ENCODE data around the gene TRIP12. TPM values are rescaled to one million over a fixed set of nuclear protein-coding genes. Genes with fewer than 3 reads are reported as not detected.
A peak's percentile ranks its signal among the peaks of the same experiment; 100 is the strongest.

Gene TRIP12
- total and polyA plus RNA-seq, 2 donors (not counting 3 experiments of a cell fraction or from before 2014, with no cell fraction given): 53.8 to 278 TPM

DNA sequence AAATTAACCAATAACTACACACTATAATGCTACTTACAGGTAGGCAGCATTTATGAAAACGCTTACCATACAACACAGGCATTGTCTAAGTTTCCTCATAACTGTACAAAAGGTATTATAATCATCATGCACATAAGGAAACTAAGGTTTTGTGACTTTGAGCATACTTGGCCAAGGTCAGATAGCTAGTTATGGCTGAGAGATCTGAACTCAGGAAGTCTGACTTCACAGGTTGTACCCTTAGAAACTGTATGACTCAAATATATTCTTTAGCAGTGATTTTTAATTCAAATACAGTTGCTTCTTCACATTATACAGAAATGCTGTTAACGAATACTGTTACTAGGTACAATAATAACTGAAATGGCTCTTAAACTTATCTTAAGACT lies 89.3 kb downstream of the TRIP12 start:
- H3K36me3 ChIP-seq (ENCODE audit: control insufficient read depth in 2 of 2, extremely low read depth in 1 of 2, insufficient read depth in 2 of 2, low read length in 2 of 2): peaks cover 2 to 8% of the 10 kb centered on the region in 2 experiments
- DNase-seq (ENCODE audit: low read depth, low spot score): peak; percentile 70

More for the DNA sequence above, 89.3 kb downstream of the TRIP12 start:
- no TSS peak for BruUV-seq (replicated peaks)
- peak; percentile 62 for FAIRE-seq
- Histone ChIP-seq H2AFZ (ENCODE audit: low read depth, low read length) (no peak overlapping the region), H4K20me1 (replicated peaks; ENCODE audit: control insufficient read depth, extremely low read depth, insufficient read depth, low read length) (no peaks in the 10 kb centered on the region), H3K4me1 (ENCODE audit: control insufficient read depth, extremely low read depth, insufficient read depth, low read length) (peaks cover 13% of the 10 kb centered on the region), H3K9me1 (replicated peaks; ENCODE audit: control insufficient read depth, extremely low read depth, insufficient read depth, low read length) (no peaks in the 10 kb centered on the region), H3K4me3 (replicated peaks in 1 of 3; ENCODE audit: insufficient read depth in 1 of 3, low read depth in 1 of 3, low read length in 3 of 3) (no peak overlapping the region), H3K9me3 (replicated peaks; ENCODE audit: control insufficient read depth, insufficient read depth, low read length) (no peaks in the 10 kb centered on the region), H3K27ac (ENCODE audit: insufficient read depth, low read depth, low read length) (peak overlapping the region; percentile 18), H3K27me3 (ENCODE audit: control insufficient read depth in 2 of 2, insufficient read depth in 2 of 2, low read length in 2 of 2) (no peaks in the 10 kb centered on the region), H3K79me2 (ENCODE audit: control insufficient read depth, insufficient read depth, low read length) (peaks cover 36% of the 10 kb centered on the region), H3K9ac (replicated peaks; ENCODE audit: extremely low read depth, insufficient read depth, low read length) (no peak overlapping the region), H3K4me2 (ENCODE audit: insufficient read depth, low read length) (peak overlapping the region; percentile 59)
- no peak for TF ChIP-seq JUN (IDR thresholded peaks at IDR 0.05; ENCODE audit: borderline replicate concordance, insufficient read depth, insufficient read length, low read depth)
- TF ChIP-seq POLR2A (IDR thresholded peaks at IDR 0.05; ENCODE audit: low read depth, low read length): no peak
- TF ChIP-seq POLR2AphosphoS5 (IDR thresholded peaks at IDR 0.05; ENCODE audit: insufficient read depth, low read depth, low read length): no peak
- TF ChIP-seq, protein P1, sequence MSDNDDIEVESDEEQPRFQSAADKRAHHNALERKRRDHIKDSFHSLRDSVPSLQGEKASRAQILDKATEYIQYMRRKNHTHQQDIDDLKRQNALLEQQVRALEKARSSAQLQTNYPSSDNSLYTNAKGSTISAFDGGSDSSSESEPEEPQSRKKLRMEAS (IDR thresholded peaks at IDR 0.05; ENCODE audit: insufficient read depth, insufficient read length): no peak
- TF ChIP-seq GATA2 (IDR thresholded peaks at IDR 0.05; ENCODE audit: insufficient read depth, insufficient read length, low read depth, low read length): no peak
- TF ChIP-seq FOS (IDR thresholded peaks at IDR 0.05; ENCODE audit: borderline replicate concordance, insufficient read depth, low read length): peak; percentile 20
- no peak for TF ChIP-seq EZH2 (IDR thresholded peaks at IDR 0.05; ENCODE audit: borderline replicate concordance, low read depth, low read length, severe bottlenecking)
- TF ChIP-seq, protein P2, sequence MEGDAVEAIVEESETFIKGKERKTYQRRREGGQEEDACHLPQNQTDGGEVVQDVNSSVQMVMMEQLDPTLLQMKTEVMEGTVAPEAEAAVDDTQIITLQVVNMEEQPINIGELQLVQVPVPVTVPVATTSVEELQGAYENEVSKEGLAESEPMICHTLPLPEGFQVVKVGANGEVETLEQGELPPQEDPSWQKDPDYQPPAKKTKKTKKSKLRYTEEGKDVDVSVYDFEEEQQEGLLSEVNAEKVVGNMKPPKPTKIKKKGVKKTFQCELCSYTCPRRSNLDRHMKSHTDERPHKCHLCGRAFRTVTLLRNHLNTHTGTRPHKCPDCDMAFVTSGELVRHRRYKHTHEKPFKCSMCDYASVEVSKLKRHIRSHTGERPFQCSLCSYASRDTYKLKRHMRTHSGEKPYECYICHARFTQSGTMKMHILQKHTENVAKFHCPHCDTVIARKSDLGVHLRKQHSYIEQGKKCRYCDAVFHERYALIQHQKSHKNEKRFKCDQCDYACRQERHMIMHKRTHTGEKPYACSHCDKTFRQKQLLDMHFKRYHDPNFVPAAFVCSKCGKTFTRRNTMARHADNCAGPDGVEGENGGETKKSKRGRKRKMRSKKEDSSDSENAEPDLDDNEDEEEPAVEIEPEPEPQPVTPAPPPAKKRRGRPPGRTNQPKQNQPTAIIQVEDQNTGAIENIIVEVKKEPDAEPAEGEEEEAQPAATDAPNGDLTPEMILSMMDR (IDR thresholded peaks at IDR 0.05; ENCODE audit: extremely low read depth in 1 of 2, insufficient read depth in 1 of 2, low read depth in 1 of 2, low read length in 2 of 2): no peak
- CTCF ChIA-PET: interaction anchor here (0.8 to 5.4 kb wide), 4 partner anchors 9 to 46 kb away, joined by 4 to 26 read pairs (median 4); no protein-coding TSS in a partner anchor
- dilution Hi-C loops (cut with MboI; ENCODE audit: extremely low pct_ligation_motif_present, low sequenced_read_pairs) (no loop called here), intact Hi-C loops (cut with micrococcal nuclease) (no loop called here)
- POLR2A ChIA-PET: interaction anchor here (1.0 kb wide), 1 partner anchor 20 kb away, joined by 3 read pairs; no protein-coding TSS in a partner anchor
